Thoracic aorta (tissue), 2 donors: Measurements from ENCODE around the gene RAB3B. TPM values are rescaled to one million over a fixed set of nuclear protein-coding genes. Genes with fewer than 3 reads are reported as not detected.

Source experiments
- ATAC-seq: fragments of 150-250 bp; one replicate; pipeline ENCODE4 v1.8.0; 2017; ENCODE audit warnings: low read depth; ENCODE audit not compliant: insufficient number of reproducible peaks, low FRiP score
- DNase-seq: peaks from one replicate; pipeline ENCODE4 v3.0.0-alpha.2; 2020; ENCODE audit warnings: low spot score
- H3K27ac ChIP-seq, 2 donors: fragments of 200-600 bp; sonication (generic); 1 replicate in 1 of 2; 2 replicates in 1 of 2; pipeline ENCODE4 v1.5.1; 2016; ENCODE audit warnings: mild to moderate bottlenecking in 2 of 2, moderate library complexity in 2 of 2
- H3K27me3 ChIP-seq: fragments of 200-600 bp; sonication (generic); replicated peaks from 2 replicates; pipeline ENCODE4 v1.6.0; 2016; ENCODE audit warnings: mild to moderate bottlenecking; ENCODE audit not compliant: insufficient read depth
- H3K36me3 ChIP-seq: fragments of 200-600 bp; sonication (generic); one replicate; pipeline ENCODE4 v1.5.1; 2016
- H3K4me1 ChIP-seq, 2 donors: fragments of 200-600 bp; sonication (generic); 1 replicate in 1 of 2; 2 replicates in 1 of 2; pipeline versions ENCODE4 v1.5.1 to v1.6.0; 2016; ENCODE audit warnings: low read depth in 2 of 2, mild to moderate bottlenecking in 1 of 2; ENCODE audit not compliant: control insufficient read depth in 1 of 2
- H3K4me3 ChIP-seq: fragments of 200-600 bp; sonication (generic); 2 replicates; pipeline ENCODE4 v1.5.1; 2016; ENCODE audit warnings: mild to moderate bottlenecking
- H3K9me3 ChIP-seq: fragments of 200-600 bp; sonication (generic); 2 replicates; pipeline ENCODE4 v1.5.1; 2016
- CTCF ChIP-seq: fragments of 200-600 bp; sonication (generic); IDR thresholded peaks from one replicate; pipeline ENCODE4 v1.5.1; 2019; ENCODE audit warnings: antibody characterized with exemption
- total RNA-seq, 2 donors: library from RNA; depleted of rRNA; stranded (reverse); fragments of >200 nt; gene quantifications; one replicate each; pipeline versions ENCODE4 v1.1.0 to v1.2.3, GENCODE V29; 2016

RAB3B gene
- total RNA-seq, 2 donors from 2014 or later = not detected

GRCh38 chr1:51859735-51860134 lies 130.8 kb downstream of the RAB3B start:
- TF ChIP-seq CTCF = no peak
- Histone ChIP-seq H3K4me1 (no peaks in the 10 kb centered on the region), H3K4me3 (no peak overlapping the region), H3K27ac (no peak overlapping the region), H3K36me3 (no peaks in the 10 kb centered on the region), H3K9me3 (no peaks in the 10 kb centered on the region), H3K27me3 (no peaks in the 10 kb centered on the region)
- DNase-seq (no peak), ATAC-seq (no peak)

GRCh38 chr1:51859333-51859732 lies 131.2 kb downstream of the RAB3B start:
- Histone ChIP-seq H3K27me3 (no peaks in the 10 kb centered on the region), H3K9me3 (no peaks in the 10 kb centered on the region), H3K36me3 (no peaks in the 10 kb centered on the region), H3K4me1 (no peaks in the 10 kb centered on the region), H3K4me3 (no peak overlapping the region), H3K27ac (no peak overlapping the region)
- ATAC-seq = no peak
- TF ChIP-seq CTCF = no peak
- DNase-seq = no peak

- H3K27me3 ChIP-seq = no peaks in the 10 kb centered on the region
- no peak overlapping the region for H3K4me3 ChIP-seq
- no peak for TF ChIP-seq CTCF
- no peaks in the 10 kb centered on the region for H3K9me3 ChIP-seq
- ATAC-seq (no peak), DNase-seq (no peak)
- H3K27ac ChIP-seq = no peak overlapping the region
- no peaks in the 10 kb centered on the region for H3K36me3 ChIP-seq
- no peaks in the 10 kb centered on the region for H3K4me1 ChIP-seq
Observed at GRCh38 chr1:51858892-51859291, 131.6 kb downstream of the RAB3B start.

Other genes starting within 250 kb of the RAB3B start
- 10 to 100 TPM; 49.7 to 94.2 TPM for gene NRDC, start 112.0 kb downstream of the RAB3B start, total RNA-seq
- 10 to 100 TPM in 1 of 2 donors, 1 to 10 TPM in 1; 5.4 to 16.2 TPM for gene KTI12, start 43.1 kb upstream of the RAB3B start, total RNA-seq
- 10 to 100 TPM; 22.3 to 53.8 TPM for gene TXNDC12, start 64.5 kb upstream of the RAB3B start, total RNA-seq
- 10 to 100 TPM; 30.9 to 38.9 TPM for gene BTF3L4, start 65.6 kb upstream of the RAB3B start, total RNA-seq
- 10 to 100 TPM; 29.6 to 45.9 TPM for gene ZFYVE9, start 151.4 kb upstream of the RAB3B start, total RNA-seq